Measurements from ENCODE around the gene SEC11A.
"Not testable (repeated sequence)": the region's sequence is repeated elsewhere in the genome, so short reads cannot be mapped to it uniquely, and the experiment has no call there.

SEC11A gene

DNA sequence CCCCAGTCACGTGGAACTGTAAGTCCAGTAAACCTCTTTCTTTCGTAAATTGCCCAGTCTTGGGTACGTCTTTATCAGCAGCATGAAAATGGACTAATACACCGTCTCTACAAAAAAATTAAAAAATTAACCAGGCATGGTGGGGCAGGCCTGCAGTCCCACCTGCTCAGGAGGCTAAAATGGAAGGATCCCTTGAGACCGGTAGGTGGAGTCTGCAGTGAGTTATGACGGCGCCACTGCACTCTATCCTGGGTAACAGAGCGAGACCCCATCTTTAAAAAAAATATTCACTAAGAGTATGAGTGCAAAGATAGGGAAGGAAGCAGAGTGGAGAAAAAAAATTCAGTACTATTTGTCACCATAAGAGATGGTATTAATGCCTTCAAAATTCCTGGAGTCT is 25.6 kb downstream of the SEC11A start:
- DNase-seq (ENCODE audit: extremely low read depth, low read depth) = no peak
- TF ChIP-seq, protein P1, sequence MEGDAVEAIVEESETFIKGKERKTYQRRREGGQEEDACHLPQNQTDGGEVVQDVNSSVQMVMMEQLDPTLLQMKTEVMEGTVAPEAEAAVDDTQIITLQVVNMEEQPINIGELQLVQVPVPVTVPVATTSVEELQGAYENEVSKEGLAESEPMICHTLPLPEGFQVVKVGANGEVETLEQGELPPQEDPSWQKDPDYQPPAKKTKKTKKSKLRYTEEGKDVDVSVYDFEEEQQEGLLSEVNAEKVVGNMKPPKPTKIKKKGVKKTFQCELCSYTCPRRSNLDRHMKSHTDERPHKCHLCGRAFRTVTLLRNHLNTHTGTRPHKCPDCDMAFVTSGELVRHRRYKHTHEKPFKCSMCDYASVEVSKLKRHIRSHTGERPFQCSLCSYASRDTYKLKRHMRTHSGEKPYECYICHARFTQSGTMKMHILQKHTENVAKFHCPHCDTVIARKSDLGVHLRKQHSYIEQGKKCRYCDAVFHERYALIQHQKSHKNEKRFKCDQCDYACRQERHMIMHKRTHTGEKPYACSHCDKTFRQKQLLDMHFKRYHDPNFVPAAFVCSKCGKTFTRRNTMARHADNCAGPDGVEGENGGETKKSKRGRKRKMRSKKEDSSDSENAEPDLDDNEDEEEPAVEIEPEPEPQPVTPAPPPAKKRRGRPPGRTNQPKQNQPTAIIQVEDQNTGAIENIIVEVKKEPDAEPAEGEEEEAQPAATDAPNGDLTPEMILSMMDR (IDR thresholded peaks at IDR 0.05; ENCODE audit: low read depth, low read length) = no peak

DNA sequence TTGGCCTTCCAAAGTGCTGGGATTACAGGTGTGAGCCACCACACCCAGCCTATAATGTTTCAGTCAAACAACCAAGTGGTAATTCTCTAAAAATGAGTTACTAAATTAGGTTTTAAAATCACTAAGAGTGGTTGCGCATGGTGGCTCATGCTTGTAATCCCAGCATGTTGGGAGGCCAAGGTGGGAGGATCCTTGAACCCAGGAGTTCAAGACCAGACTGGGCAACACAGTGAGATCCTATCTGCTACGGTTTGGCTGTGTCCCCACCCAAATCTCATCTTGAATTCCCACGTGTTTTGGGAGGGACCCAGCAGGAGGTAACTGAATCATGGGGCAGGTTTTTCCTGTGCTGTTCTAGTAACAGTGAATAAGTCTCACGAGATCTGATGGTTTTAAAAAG is 26.1 kb downstream of the SEC11A start:
- DNase-seq (ENCODE audit: extremely low read depth, low read depth) = no peak
- TF ChIP-seq, protein P1 (IDR thresholded peaks at IDR 0.05; ENCODE audit: low read depth, low read length) = no peak

DNA sequence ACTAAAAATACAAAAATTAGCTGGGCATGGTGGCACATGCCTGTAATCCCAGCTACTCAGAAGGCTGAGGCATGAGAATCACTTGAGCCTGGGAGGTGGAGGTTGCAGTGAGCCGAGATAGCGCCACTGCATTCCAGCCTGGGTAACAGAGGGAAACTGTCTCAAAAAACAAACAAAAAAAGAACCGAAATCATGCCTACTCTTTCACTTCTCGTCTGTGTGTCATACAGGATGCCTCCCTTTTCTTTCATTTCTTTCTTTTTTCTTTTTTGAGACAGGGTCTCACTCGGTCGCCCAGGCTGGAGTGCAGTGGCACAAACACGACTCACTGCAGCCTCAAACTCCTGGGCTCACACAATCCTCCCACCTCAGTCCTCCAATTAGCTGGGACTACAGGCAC is 29.5 kb downstream of the SEC11A start:
- DNase-seq (ENCODE audit: extremely low read depth, low read depth) = not testable (repeated sequence)

DNA sequence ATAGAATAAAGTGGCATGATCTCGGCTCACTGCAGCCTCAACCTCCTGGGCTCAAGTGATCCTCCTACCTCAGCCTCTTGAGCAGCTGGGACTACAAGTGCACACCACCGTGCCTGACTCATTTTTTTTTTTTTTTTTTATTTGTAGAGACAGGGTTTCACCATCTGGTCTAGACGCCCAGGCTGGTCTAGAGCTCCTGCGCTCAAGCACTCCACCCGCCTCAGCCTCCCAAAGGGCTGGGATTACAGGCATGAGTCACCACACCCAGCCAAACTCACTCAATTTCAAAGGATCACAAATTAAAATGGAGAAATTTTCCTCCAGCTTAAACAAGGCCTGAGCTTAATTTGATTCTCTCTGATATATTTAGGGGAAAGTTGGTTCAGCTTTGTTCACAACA is 30.6 kb downstream of the SEC11A start:
- TF ChIP-seq, protein P1 (IDR thresholded peaks at IDR 0.05; ENCODE audit: low read depth, low read length) = no peak
- DNase-seq (ENCODE audit: extremely low read depth, low read depth) = peak; percentile 81

DNA sequence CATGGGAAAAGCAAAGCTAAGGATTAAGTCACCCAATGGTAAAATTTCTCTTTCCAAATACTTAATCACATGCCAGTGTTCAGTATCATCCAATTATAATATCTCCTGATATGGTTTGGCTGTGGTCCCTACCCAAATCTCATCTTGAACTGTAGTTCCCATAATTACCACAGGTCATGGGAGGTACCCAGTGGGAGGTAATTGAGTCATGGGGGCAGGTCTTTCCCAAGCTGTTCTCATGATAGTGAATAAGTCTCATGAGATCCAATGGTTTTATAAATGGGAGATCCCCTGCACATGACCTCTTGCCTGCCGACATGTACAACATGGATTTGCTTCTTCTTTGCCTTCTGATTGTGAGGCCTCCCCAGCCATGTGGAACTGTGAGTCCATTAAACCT is 31.8 kb downstream of the SEC11A start:
- TF ChIP-seq, protein P1 (IDR thresholded peaks at IDR 0.05; ENCODE audit: low read depth, low read length) = no peak

DNA sequence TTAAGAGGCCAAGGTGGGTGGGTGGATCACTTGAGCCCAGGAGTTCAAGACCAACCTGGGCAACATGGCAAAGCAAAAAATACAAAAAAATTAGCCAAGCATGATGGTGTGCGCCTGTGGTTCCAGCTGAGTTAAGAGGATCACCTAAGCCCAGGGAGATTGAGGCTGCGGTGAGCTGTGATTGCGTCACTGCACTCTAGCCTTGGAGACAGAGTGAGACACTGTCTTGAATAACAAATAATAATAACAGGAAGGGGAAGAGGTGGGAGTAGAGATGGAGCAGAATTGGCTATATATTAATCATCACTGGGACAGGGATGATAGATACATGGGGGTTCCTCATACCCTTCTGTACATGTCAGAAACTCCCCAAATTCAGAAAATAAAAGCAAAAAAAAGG is 34.1 kb downstream of the SEC11A start:
- TF ChIP-seq, protein P1 (IDR thresholded peaks at IDR 0.05; ENCODE audit: low read depth, low read length) = no peak
- no peak for DNase-seq (ENCODE audit: extremely low read depth, low read depth)

More for the DNA sequence above, 31.8 kb downstream of the SEC11A start:
- no peak for DNase-seq (ENCODE audit: extremely low read depth, low read depth)

DNA sequence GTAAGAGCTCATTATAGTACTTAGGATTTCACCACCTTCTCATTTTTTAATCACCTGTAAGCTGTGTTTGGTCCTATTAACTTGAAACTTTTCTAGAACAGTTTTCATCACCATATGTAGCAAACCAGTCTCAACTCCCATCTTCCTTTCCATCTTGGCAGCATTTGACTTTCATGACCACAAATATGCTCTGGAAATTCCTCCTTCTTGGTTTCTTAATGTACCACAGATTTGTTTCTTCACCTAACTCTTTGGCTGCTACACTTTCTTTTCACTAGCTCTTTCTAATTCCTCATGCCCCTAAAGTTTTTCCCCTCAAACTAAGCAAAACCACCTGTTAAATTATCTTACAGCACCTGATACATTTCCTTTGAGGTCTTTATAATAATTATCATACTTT is 44.7 kb downstream of the SEC11A start:
- DNase-seq (ENCODE audit: extremely low read depth, low read depth) = peak; percentile 65
- TF ChIP-seq, protein P1 (IDR thresholded peaks at IDR 0.05; ENCODE audit: low read depth, low read length) = no peak

DNA sequence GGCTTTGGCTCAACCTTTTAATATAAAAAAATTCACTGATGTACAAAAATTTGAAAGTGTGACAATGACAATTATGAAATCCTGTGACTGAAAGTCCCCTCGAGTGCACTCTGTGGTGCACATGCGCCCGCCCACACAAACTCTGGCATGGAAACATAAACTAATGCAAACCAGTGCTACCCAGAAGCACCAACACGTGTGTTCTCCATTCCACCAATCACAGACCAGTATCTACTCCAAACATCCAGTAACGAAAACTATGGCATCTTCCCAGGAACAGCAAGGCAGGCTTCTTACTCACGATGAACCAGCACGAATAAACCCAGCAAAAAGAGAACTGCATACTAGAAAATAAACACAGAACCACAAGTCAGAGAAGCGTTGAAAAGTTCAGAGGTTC is 46.2 kb downstream of the SEC11A start:
- DNase-seq (ENCODE audit: extremely low read depth, low read depth) = peak; percentile 85
- TF ChIP-seq, protein P1 (IDR thresholded peaks at IDR 0.05; ENCODE audit: low read depth, low read length) = no peak

Measured in AG09319 (cell line).